Heart left ventricle (tissue), 13 donors: ENCODE measurements around the gene BPTF.
"Not testable (repeated sequence)": the region's sequence is repeated elsewhere in the genome, so short reads cannot be mapped to it uniquely, and the experiment has no call there.

Experiments
- POLR2A ChIP-seq, 2 donors: fragments of 450-650 bp; IDR thresholded peaks; one replicate each; pipeline ENCODE4 v1.6.1; 2017; ENCODE audit warnings: antibody characterized with exemption in 2 of 2, mild to moderate bottlenecking in 2 of 2, moderate library complexity in 2 of 2
- TF ChIP-seq, protein P1 (sequence below), 12 donors: fragments of 200-600 bp; sonication (generic) in 4 of 12; IDR thresholded peaks; one replicate each; pipeline versions ENCODE4 v1.5.0 to v1.8.0; 2018 to 2022; ENCODE audit warnings: antibody characterized with exemption in 12 of 12, mild to moderate bottlenecking in 5 of 12
- donor health status: ischemic (EF 13 %, LVEDD 7.1; RV severe dilation, severe dysfunction).
- donor health status: DM: no; HTN: yes; CAD: no.
- donor health status: DM: no; HTN: no; CAD: no.
- donor health status: ischemic (EF 25% LVEDD 6.9; RV normal size, moderate dysfunction).
- donor health status: ischemic (EF 25% LVEDD 5.7; RV mildly dilated, moderate dysfunction).
- donor health status: ischemic (EF 35%, LVEDD 5.7; RV mildly dilated, moderate dysfunction).
- donor health status: nonischemic (EF 11% LVEDD 7.7; RV severe dilation, severe dysfunction).
- donor health status: DM: yes; HTN: yes; CAD: no.
- donor health status: PGD.
- donor health status: ischemic (EF 29% LVEDD 5.4; RV normal size, mild dysfunction).
- donor health status: nonischemic (EF 23%, LVEDD 6.1; RV moderate dilation, normal function).

GRCh38 chr17:68020791-68021190 is 195.5 kb downstream of the BPTF start:
- TF ChIP-seq POLR2A (IDR thresholded peaks at IDR 0.05): not testable (repeated sequence)
- TF ChIP-seq, protein P1, sequence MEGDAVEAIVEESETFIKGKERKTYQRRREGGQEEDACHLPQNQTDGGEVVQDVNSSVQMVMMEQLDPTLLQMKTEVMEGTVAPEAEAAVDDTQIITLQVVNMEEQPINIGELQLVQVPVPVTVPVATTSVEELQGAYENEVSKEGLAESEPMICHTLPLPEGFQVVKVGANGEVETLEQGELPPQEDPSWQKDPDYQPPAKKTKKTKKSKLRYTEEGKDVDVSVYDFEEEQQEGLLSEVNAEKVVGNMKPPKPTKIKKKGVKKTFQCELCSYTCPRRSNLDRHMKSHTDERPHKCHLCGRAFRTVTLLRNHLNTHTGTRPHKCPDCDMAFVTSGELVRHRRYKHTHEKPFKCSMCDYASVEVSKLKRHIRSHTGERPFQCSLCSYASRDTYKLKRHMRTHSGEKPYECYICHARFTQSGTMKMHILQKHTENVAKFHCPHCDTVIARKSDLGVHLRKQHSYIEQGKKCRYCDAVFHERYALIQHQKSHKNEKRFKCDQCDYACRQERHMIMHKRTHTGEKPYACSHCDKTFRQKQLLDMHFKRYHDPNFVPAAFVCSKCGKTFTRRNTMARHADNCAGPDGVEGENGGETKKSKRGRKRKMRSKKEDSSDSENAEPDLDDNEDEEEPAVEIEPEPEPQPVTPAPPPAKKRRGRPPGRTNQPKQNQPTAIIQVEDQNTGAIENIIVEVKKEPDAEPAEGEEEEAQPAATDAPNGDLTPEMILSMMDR (IDR thresholded peaks at IDR 0.05): not testable (repeated sequence)
